Activated CD8-positive, alpha-beta memory T cell treated with anti-CD3 and anti-CD28 coated beads, Interleukin-2, amount 50 U/mL, for 24 hours (primary cell): ENCODE measurements around the gene SCN1B.
"Not testable (repeated sequence)": the region's sequence is repeated elsewhere in the genome, so short reads cannot be mapped to it uniquely, and the experiment has no call there.

Experiments used
- DNase-seq: peaks from one replicate; pipeline ENCODE4 v3.0.0-alpha.2; 2020; ENCODE audit errors: extremely low read depth

Gene SCN1B

DNA sequence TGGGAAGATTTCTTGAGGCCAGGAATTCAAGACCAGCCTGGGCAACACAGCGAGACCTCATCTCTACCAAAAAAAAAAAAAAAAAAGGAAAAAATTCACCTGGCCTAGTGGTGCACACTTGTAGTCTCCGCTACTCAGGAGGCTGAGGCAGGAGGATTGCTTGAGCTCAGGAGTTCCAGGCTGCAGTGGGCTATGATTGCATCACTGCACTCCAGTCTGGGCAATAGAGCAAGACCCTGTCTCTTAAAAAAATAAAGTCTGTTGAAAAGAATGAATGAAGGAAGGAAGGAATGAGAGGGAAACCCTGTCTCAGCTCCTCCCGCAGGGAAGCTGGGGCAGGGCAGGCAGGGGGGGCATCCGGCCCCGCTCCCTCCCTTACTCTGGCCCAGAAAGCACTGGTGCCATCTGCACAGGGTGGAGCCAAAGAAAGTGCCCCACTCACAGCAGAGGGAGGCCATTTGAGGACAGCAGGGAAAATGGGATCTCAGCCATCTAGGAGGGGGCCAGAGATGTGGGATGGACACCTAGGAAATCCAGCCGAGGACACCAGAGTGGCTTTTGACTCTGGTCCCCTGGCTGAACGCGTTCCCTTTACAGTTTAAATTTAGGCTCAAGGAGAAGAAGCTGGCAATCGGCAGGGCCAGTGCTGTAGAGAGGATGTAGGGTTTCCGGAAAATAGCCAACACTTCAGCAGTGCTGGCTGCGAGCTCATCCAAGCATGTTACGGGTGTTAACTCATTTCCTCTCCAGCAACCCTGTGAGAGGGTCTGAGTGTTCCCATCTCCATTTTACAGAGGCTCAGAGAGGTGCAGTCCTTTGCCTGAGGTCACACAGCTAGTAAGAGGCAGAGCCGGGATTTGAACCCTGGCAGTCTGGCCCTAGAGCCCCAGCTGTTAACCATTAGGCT lies 7.7 kb downstream of the SCN1B start:
- DNase-seq, result no peak

DNA sequence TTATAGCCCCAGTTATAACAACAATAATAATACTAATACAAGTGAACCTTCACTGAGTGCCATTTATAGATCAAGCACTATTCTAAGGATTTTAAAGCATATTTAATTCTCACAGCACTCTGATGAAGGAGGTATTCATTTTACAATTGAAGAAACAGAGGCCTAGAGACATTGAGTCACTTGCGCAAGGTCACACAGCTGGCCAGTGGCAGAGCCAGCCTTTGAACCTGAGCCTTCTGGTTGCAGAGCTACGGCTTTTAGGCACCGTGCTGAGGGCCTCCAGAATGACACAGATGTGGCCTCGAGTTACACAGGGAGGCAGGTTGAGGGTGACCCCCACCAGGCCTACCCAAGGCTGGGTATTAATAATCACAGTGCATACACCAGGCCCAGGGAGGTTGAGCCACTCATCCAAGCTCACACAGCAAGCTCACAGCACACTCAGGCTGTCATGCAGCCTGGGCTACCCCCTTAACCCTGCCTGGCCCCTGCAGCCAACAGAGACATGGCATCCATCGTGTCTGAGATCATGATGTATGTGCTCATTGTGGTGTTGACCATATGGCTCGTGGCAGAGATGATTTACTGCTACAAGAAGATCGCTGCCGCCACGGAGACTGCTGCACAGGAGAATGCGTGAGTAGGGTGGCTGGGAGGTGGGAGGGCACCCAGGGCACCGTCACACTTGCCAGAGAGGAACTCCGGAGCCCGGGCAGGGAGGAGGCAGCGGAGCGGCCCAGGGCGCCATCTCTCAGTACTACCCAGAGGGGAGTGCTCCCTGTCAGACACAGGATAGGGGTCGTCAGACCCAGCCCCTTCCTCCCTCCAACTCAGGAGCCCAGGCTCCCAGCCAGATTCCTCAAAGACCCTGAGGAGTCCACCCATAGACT lies 8.6 kb downstream of the SCN1B start:
- no peak for DNase-seq

- DNase-seq, result no peak
Measured at GRCh38 chr19:35039881-35040825, 9.9 kb downstream of the SCN1B start.

DNA sequence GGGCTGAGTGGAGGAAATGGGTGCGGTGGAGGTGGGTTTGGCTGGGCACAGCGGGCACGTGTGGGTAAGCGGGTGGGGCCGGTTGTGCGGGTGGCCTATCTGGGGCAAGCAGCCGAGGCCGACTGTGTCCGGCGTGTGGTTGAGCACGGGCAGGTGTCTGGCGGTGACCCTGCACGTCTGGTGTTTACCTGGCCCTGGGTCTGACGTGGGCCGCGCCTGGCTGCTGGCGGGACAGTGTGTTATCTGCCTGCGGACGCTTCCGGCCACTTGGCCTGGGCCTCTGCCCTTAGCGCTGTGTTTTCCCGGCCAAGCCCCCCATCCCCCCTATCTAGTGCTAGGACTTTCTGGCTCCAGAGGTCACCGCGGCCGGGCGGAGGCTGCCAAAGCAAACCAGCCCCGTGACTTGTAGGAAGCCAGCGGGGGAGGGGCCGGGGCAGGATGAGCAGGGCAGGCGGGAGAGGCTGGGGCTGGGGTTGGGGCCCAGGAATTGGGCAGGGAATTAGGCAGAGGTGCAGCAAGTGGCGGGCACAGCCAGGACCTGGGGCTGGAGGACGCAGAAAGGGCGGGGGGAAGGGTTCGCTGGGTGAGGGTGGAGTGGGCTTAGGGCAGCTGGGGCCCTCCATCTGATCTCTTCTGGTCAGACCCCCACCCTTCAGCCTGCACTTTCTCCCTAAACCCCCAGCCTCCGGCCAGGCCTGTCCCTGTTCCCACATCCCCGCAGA lies 10.7 kb downstream of the SCN1B start:
- DNase-seq, result no peak

DNA sequence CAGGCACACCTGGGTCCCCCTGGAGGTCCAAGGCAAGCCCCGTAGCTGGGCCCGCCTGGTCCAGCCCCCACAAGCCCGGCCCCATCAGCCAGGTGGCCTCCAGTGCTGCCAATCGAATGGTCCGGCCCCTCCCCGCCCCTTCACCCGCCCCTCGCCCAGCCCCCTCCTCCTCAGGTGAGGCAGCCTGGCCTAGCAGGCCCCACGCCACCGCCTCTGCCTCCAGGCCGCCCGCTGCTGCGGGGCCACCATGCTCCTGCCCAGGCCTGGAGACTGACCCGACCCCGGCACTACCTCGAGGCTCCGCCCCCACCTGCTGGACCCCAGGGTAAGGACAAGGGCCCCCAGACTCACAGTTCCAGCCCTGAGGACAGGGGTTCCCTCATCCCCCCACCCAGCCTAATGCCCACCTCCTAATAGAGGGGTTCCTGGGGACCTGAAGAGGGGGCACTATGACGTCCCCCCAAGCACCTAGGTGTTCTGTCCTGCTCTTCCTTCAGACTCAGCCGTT lies 11.3 kb downstream of the SCN1B start, which contains the start of gene HPN:
TSS of gene HPN (plus strand) at position 174 of the 508 bp plus-strand sequence. CDS start 786 bp downstream, outside the sequence.
- DNase-seq, result no peak

- DNase-seq, result no peak
Measured at GRCh38 chr19:35042056-35042730, 11.9 kb downstream of the SCN1B start.

DNA sequence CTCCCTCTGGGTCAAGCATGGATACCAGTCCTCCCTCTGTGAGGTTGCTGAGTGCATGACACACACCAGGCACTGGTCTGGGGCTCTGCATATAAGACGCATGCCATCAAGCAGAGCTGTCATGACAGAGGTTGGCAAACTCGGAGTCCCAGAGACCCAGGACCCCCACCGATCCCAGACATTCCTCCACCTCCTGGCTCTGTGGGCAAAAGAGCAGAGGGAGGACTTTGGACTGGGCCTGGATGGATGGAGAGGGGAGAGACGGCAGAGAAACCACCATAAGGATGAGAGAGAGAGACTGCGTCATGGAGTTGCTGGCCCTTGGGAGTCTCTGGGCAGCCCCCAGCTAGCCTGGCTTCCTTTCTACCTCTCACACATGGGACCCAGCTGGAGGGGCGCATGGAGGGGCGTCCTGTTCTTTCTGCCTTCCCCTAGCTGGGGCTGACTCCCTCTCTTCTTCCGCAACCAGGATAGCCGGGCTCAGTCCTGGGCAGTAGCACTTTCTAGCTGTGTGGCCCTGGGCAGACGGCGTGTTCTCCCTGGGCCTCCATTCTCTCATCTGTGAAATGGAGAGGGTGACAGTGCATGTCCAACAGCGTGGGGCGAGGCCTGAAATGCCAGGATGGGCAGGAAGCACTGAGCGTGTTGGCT lies 12.8 kb downstream of the SCN1B start:
- no peak for DNase-seq

DNA sequence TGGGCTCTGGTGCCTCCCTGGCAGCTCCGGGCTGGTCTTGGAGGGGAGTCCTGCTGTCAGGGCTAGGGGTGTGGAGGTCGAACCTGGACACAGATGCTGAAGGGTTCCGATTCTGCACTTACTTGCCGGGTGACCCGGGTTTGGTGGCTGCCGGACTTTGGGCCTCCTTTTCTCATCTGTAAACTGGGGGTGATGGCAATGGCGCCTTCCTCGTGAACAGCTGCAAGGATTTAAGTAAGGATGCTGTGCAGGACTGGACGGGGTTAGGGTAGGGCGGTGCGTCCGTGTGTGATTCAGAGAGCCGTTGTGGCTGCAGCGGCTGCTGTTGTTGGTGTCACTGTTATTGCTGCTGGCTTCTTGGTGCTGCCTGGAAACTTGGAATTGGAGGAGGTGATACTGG lies 13.6 kb downstream of the SCN1B start:
- DNase-seq, result no peak

DNA sequence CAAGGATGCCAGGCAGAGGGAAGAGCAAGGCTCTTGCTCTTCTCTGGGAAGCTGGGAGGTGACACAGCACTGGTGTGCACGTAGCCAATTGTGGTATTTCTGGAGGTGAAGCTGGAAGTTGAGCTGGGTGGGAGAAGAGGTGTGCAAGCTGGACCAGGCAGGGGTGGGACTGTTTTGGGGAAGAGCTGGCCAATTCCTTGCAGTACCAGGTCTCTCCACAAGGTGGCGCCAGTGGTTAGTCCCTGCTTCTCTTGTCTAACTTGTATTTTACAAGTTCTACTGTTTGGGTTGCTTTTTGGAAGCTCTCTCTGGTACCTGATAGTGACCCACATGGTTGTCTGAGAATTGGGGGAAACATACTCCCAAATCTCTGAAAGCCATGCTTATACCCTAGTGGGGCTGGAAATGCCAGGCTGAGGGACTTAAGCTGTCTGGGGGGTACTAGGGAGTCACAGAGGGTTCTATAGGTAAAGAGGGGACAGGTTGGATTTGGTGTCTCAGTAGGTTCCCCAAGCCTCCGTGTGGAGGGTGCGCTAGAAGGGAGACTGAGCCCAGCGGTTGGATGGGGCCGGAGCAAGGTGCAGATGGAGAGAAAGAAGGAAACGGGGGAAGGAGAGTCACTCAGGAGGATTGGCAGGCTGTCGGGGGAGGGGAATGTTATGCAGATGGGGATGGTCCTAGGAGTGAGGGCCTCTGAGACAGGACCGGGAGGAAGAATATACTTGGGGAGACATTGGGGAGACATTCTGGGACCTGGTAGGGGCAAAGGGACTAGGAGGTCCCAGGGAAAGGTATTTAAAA lies 14.2 kb downstream of the SCN1B start:
- peak; percentile 25 for DNase-seq

- DNase-seq, result peak; percentile 8
Measured at GRCh38 chr19:35045667-35046300, 15.5 kb downstream of the SCN1B start.

GRCh38 chr19:35046461-35046860 lies 16.2 kb downstream of the SCN1B start:
- DNase-seq, result no peak

GRCh38 chr19:35048911-35049411 lies 18.7 kb downstream of the SCN1B start:
- DNase-seq, result no peak

GRCh38 chr19:35049456-35049855 lies 19.2 kb downstream of the SCN1B start:
- DNase-seq, result no peak

DNA sequence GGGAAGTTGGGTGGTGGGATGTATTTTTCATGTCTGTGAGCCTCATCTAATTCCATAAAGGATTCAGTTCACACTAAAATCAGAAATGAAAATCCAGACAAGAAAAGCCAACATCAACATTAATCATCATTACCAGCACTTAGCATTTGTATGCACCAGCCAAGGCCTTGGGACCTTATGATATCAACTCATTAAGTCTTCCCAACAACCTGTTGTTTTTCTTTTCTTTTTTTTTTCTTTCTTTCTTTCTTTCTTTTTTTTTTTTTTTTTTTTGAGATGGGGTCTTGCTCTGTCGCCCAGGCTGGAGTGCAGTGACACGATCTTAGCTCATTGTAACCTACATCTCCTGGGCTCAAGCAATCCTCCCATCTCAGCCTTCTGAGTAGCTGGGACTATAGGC lies 20.4 kb downstream of the SCN1B start:
- not testable (repeated sequence) for DNase-seq

DNA sequence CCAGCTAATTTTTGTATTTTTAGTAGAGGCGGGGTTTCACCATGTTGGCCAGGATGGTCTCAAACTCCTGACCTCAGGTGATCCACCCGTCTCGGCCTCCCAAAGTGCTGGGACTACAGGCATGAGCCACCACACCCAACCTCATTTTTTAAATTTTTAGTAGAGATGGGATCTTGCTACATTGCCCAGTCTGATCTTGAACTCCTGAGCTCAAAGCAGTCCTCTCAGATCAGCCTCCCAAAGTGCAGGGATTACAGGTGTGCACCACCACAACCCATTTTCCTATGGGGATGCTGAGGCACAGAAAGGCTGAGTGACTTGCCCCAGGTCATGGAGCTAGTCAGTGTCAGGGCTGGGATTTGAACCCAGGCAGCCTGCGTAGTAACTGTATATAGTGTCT lies 21.0 kb downstream of the SCN1B start:
- not testable (repeated sequence) for DNase-seq

GRCh38 chr19:35051796-35052195 lies 21.5 kb downstream of the SCN1B start:
- DNase-seq, result no peak

DNA sequence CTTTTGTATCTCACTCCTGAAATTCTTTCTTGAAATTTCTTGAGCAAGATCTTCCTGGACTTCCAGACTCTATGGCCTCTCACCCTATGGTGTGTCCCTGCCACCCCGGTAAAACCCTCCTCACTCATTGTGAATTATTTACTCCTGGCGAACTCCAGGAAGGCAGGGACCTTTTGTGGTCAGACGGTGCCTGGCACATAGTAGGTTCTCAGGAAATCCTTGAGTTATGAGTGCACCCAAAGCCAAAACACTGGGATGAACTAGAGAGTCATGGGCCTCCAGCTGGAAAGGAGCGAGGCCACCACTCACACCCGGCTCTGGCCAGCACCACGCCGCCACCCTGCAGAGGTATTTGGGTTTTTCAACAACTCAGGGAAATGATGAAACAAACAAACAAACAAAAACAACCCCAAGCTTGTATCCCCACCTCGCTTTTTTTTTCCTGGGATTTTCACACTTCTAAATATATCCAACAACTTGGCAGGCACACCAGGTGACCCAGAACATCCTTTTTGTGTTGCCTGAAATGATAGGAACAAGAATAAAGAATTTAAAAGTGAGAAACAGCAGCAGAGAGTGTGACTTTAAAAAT lies 22.4 kb downstream of the SCN1B start:
- DNase-seq, result no peak
